ENCODE results near the gene CSNK1A1L. TPM values are rescaled to one million over a fixed set of nuclear protein-coding genes. Genes with fewer than 3 reads are reported as not detected.
A peak's percentile ranks its signal among the peaks of the same experiment; 100 is the strongest.

Gene CSNK1A1L
- total and polyA plus RNA-seq, 7 donors, result not detected

GRCh38 chr13:37113534-37113933, 8.1 kb upstream of the CSNK1A1L start:
- H3K4me1 ChIP-seq, result no peaks in the 10 kb centered on the region
- DNase-seq (no peak), ATAC-seq (no peak)
- no peaks in the 10 kb centered on the region for H3K36me3 ChIP-seq (ENCODE audit: insufficient read depth in 1 of 2, low read depth in 1 of 2)
- no peak overlapping the region for H3K4me3 ChIP-seq
- no peak for TF ChIP-seq CTCF (IDR thresholded peaks at IDR 0.05)
- intact Hi-C loops (cut with DNase I), result no loop called here
- H3K9me3 ChIP-seq, result no peaks in the 10 kb centered on the region
- H3K27ac ChIP-seq, result no peak overlapping the region
- WGBS, 3 donors, result 97 to 100% (median 97%) methylated on average over 2 of the region's 2 CpGs
- H3K27me3 ChIP-seq (ENCODE audit: insufficient read depth in 3 of 3, low read length in 2 of 3), result no peaks in the 10 kb centered on the region

GRCh38 chr13:37109051-37109678, 3.7 kb upstream of the CSNK1A1L start:
- peak; percentile 49 for TF ChIP-seq CTCF (IDR thresholded peaks at IDR 0.05)
- Histone ChIP-seq H3K4me3 (no peak overlapping the region), H3K4me1 (no peaks in the 10 kb centered on the region), H3K27ac (no peak overlapping the region), H3K27me3 (ENCODE audit: insufficient read depth in 3 of 3, low read length in 2 of 3) (no peaks in the 10 kb centered on the region), H3K9me3 (no peaks in the 10 kb centered on the region), H3K36me3 (ENCODE audit: insufficient read depth in 1 of 2, low read depth in 1 of 2) (no peaks in the 10 kb centered on the region)
- 3 to 11% (median 3%) methylated on average over 1 of the region's 1 CpG for WGBS, 3 donors
- no peak for ATAC-seq
- intact Hi-C loops (cut with DNase I), result no loop called here
- no peak for DNase-seq

- Histone ChIP-seq H3K9me3 (no peaks in the 10 kb centered on the region), H3K27ac (no peak overlapping the region), H3K36me3 (ENCODE audit: insufficient read depth in 1 of 2, low read depth in 1 of 2) (no peaks in the 10 kb centered on the region), H3K4me3 (no peak overlapping the region), H3K27me3 (ENCODE audit: insufficient read depth in 3 of 3, low read length in 2 of 3) (no peaks in the 10 kb centered on the region), H3K4me1 (no peaks in the 10 kb centered on the region)
- intact Hi-C loops (cut with DNase I), result loop anchor here in 1 of 2 donors (2.0 kb wide), 1 partner anchor 495 kb away; no protein-coding TSS in a partner anchor
- ATAC-seq, result no peak
- DNase-seq, result no peak
- no peak for TF ChIP-seq CTCF (IDR thresholded peaks at IDR 0.05)
- WGBS, 3 donors, result 75 to 85% (median 83%) methylated on average over 1 of the region's 1 CpG
Observed at GRCh38 chr13:37107868-37108267, 2.4 kb upstream of the CSNK1A1L start.

- Histone ChIP-seq H3K27me3 (ENCODE audit: insufficient read depth in 3 of 3, low read length in 2 of 3) (no peaks in the 10 kb centered on the region), H3K27ac (no peak overlapping the region), H3K4me3 (no peak overlapping the region), H3K36me3 (ENCODE audit: insufficient read depth in 1 of 2, low read depth in 1 of 2) (no peaks in the 10 kb centered on the region), H3K9me3 (no peaks in the 10 kb centered on the region), H3K4me1 (no peaks in the 10 kb centered on the region)
- no peak for DNase-seq
- TF ChIP-seq CTCF (IDR thresholded peaks at IDR 0.05), result no peak
- WGBS, 3 donors, result 65 to 68% (median 66%) methylated on average over 4 of the region's 4 CpGs
- ATAC-seq, result no peak
- intact Hi-C loops (cut with DNase I), result loop anchor here in 1 of 2 donors (2.0 kb wide), 1 partner anchor 495 kb away; no protein-coding TSS in a partner anchor
Observed at GRCh38 chr13:37107456-37107855, 2.0 kb upstream of the CSNK1A1L start.

- TF ChIP-seq CTCF (IDR thresholded peaks at IDR 0.05), result no peak
Observed at GRCh38 chr13:37106642-37107041, 1.2 kb upstream of the CSNK1A1L start.

More at GRCh38 chr13:37106642-37107041, 1.2 kb upstream of the CSNK1A1L start:
- H3K36me3 ChIP-seq (ENCODE audit: insufficient read depth in 1 of 2, low read depth in 1 of 2), result no peaks in the 10 kb centered on the region
- no peak for ATAC-seq
- no peak overlapping the region for H3K27ac ChIP-seq
- H3K9me3 ChIP-seq, result no peaks in the 10 kb centered on the region
- no peak for DNase-seq
- H3K27me3 ChIP-seq (ENCODE audit: insufficient read depth in 3 of 3, low read length in 2 of 3), result no peaks in the 10 kb centered on the region
- H3K4me3 ChIP-seq, result no peak overlapping the region
- WGBS, 3 donors, result 87 to 94% (median 94%) methylated on average over 2 of the region's 2 CpGs
- intact Hi-C loops (cut with DNase I), result loop anchor here in 1 of 2 donors (2.0 kb wide), 1 partner anchor 496 kb away; no protein-coding TSS in a partner anchor
- H3K4me1 ChIP-seq, result no peaks in the 10 kb centered on the region

All from psoas muscle (tissue), 8 donors.